Activated CD4-positive, alpha-beta T cell treated with anti-CD3 and anti-CD28 coated beads for 36 hours (primary cell): ENCODE measurements around the gene VSIG4. TPM values are rescaled to one million over a fixed set of nuclear protein-coding genes. Genes with fewer than 3 reads are reported as not detected.

Experiments
- ATAC-seq: fragments of 200-7000 bp; cut with Tn5 transposase; one replicate; pipeline ENCODE4 v1.10.0; 2021; ENCODE audit warnings: mild to moderate bottlenecking, moderate library complexity
- CTCF ChIA-PET: fragments of 350-600 bp; sonication (Branson Sonifier 250); formaldehyde crosslinking; loops from one replicate; lab custom pipeline; 2021; ENCODE audit warnings: antibody characterized with exemption; lab: Charles Lee
- POLR2A ChIA-PET: fragments of 350-600 bp; sonication (Branson Sonifier 250); formaldehyde crosslinking; loops from one replicate; lab custom pipeline; 2021; ENCODE audit warnings: antibody characterized with exemption, inconsistent platforms; lab: Charles Lee
- DNase-seq: peaks from one replicate; pipeline ENCODE4 v3.0.0-alpha.2; 2020
- H3K27ac Mint-ChIP-seq: one replicate; pipeline ENCODE4 v1.8.0; 2021; ENCODE audit warnings: mixed read lengths
- H3K27me3 Mint-ChIP-seq: one replicate; pipeline ENCODE4 v1.8.0; 2021; ENCODE audit warnings: mixed read lengths
- H3K36me3 Mint-ChIP-seq: one replicate; pipeline ENCODE4 v1.8.0; 2021; ENCODE audit warnings: low read depth, mixed read lengths
- H3K4me1 Mint-ChIP-seq: one replicate; pipeline ENCODE4 v1.8.0; 2021; ENCODE audit warnings: mixed read lengths
- H3K4me3 Mint-ChIP-seq: one replicate; pipeline ENCODE4 v1.8.0; 2021; ENCODE audit warnings: mild to moderate bottlenecking, moderate library complexity, mixed read lengths
- H3K9me3 Mint-ChIP-seq: one replicate; pipeline ENCODE4 v1.8.0; 2021; ENCODE audit warnings: low read depth, mixed read lengths
- intact Hi-C, 2 experiments: fragments of 100-400 bp; cut with DNase I in 1 of 2; cut with micrococcal nuclease in 1 of 2; formaldehyde crosslinking; loops; one replicate each; pipeline versions ENCODE4 v1.14.2 to v1.15.1; 2022 to 2024; cut with DNase I, micrococcal nuclease
- total RNA-seq, 2 experiments: library from RNA; stranded (reverse); gene quantifications; one replicate each; pipeline ENCODE4 v1.2.3, GENCODE V29; 2021

The VSIG4 gene
- total RNA-seq, 2 experiments from 2014 or later = 0.09 TPM; not detected in 1

DNA sequence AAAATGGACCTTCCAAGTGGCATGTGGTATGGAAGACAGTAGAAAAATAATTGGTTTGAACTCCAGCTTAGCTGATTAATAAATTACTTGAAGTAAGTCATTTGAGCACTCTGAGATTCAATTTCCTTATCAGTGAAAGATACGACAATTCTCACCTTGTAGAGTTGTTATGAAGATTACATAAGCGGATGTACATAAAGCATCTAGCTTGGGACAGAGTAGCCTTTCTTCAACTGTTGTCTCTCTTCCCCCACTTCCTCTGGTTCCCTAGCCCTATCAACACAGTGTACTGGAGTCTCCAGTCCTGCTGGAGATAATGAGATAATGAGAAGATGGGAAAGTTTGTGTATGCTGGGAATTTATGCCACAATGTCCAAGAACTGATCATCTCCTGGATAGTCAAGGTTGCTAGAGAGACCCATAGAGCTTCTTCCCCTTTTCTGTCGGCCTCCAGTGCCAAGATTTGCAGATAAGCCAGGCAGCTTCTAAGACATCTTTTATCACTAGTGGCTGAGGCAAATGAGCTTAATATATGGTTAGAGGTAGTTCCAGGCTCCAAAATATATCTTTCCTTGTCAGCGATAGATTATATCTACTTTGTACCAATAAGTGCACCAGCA, 33.9 kb downstream of the VSIG4 start:
- Mint-ChIP-seq H3K27me3 (no peaks in the 10 kb centered on the region), H3K9me3 (peaks cover 6% of the 10 kb centered on the region), H3K4me3 (no peak overlapping the region), H3K4me1 (peaks cover 58% of the 10 kb centered on the region), H3K36me3 (peaks cover 7% of the 10 kb centered on the region), H3K27ac (peak overlapping the region; percentile 84)
- intact Hi-C loops = loop anchor here in 1 of 2 experiments (10.0 kb wide), 1 partner anchor 399 kb away; no protein-coding TSS in a partner anchor
- CTCF ChIA-PET = interaction anchor here (0.6 to 0.9 kb wide), 3 partner anchors 20 to 430 kb away, joined by 3 read pairs; no protein-coding TSS in a partner anchor
- ATAC-seq (peak; percentile 23), DNase-seq (no peak)
- POLR2A ChIA-PET = no interaction called here

DNA sequence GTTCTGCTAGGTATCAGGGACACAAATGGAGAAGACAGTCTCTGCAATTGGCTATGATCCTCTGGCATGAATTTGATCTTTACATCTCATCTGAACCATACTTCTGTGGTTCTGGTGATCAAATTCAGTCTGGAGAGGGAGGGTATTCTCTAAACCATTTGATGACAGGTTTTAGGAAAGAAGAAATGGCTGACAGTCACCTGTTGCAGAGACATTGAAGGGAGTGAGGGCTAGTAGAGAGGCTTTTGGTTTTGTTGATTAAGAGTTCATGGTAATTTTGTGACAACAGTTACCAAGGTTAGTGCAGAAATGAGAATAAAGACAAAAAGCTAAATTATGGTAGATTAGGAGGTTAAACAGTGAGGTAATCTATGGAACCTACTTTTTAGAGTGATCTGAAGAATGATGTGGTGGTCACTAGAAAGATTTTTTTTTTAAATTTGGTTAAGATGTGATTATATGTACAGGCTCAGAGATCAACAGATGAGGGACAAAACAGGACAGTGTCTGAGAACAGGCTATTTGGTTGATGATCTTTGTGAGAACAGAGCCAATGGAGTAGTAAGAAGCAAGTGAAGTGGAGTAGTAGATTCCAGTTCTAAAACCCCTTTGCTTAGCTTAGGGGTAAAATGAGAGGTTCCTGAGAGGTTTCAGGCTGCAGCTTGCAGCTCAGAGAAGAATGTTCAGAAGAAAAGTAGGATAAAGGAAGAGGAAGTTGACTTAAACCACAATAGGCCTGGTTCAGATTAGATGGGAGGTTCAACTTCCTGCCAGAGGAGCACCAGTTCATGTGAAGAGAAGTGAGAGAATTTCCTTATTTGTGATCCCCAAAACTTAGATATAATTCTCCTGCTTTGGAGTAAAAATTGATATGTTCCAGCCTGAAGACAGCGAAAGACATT, 34.7 kb downstream of the VSIG4 start:
- intact Hi-C loops = loop anchor here in 1 of 2 experiments (10.0 kb wide), 1 partner anchor 400 kb away; no protein-coding TSS in a partner anchor
- no peak for DNase-seq
- H3K36me3 Mint-ChIP-seq = peaks cover 7% of the 10 kb centered on the region
- ChIA-PET POLR2A (no interaction called here), CTCF (interaction anchor here (0.6 to 0.9 kb wide), 3 partner anchors 19 to 429 kb away, joined by 3 read pairs; no protein-coding TSS in a partner anchor)
- H3K4me1 Mint-ChIP-seq = peaks cover 65% of the 10 kb centered on the region
- peak; percentile 57 for ATAC-seq
- H3K9me3 Mint-ChIP-seq = peaks cover 6% of the 10 kb centered on the region
- peak overlapping the region; percentile 6 for H3K4me3 Mint-ChIP-seq
- H3K27ac Mint-ChIP-seq = peak overlapping the region; percentile 84
- no peaks in the 10 kb centered on the region for H3K27me3 Mint-ChIP-seq

DNA sequence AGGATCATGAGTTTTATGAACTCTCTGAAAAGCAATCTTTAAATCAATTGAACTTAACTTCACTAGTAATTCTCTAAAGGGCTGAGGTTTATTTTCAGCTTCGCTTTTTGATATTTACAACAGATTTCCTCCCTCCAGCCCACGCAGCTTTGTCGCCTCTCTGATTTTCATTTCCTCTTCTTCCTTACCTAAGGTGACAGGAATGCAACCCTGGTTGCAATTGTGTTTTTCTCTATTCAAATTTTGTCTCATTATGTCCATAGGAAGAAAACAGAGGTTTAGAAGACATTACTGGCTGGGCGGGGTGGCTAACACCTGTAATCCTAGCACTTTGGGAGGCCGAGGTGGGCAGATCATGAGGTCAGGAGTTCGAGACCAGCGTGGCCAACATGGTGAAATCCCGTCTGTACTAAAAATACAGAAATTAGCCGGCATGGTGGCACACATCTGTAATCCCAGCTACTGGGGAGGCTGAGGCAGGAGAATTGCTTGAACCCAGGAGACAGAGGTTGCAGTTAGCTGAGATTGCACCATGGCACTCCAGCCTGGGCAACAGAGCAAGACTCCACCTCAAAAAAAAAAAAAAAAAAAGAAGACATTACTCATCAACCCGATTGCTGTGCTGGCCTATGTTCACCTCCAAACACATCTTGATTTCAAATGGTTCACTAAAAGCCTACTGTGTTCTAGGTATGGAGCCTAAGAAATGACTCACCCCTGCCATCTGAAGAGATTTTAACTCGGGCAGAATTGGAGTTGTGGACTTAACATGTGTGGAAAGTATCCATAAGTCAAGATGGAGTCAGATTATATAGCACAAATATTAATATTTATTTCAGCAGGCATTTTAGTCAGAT, 36.8 kb downstream of the VSIG4 start:
- CTCF ChIA-PET = no interaction called here
- peak; percentile 44 for ATAC-seq
- Mint-ChIP-seq H3K9me3 (peaks cover 6% of the 10 kb centered on the region), H3K27me3 (no peaks in the 10 kb centered on the region), H3K4me1 (peaks cover 76% of the 10 kb centered on the region), H3K36me3 (peaks cover 7% of the 10 kb centered on the region), H3K4me3 (no peak overlapping the region), H3K27ac (no peak overlapping the region)
- no peak for DNase-seq
- POLR2A ChIA-PET = interaction anchor here (0.7 kb wide), 1 partner anchor 252 kb away, joined by 3 read pairs; no protein-coding TSS in a partner anchor
- intact Hi-C loops = loop anchor here in 1 of 2 experiments (10.0 kb wide), 1 partner anchor 402 kb away; no protein-coding TSS in a partner anchor

DNA sequence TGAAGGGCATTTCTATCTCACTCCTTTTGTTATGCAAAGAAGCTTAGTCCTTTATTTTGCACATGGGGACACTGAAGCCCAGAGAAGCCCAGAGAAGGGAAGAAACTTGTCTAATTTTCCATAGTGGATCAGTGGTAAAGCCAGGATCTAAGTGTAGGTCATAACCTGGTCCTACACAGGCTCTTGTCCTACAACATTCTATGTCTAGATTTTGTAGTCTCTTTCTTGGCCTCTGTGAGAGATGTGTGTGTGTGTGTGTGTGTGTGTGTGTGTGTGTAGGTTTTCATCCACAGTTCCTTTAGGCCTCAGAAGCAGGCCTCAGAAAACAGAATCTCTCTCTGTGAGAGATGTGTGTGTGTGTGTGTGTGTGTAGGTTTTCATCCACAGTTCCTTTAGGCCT, 38.3 kb downstream of the VSIG4 start:
- no peak overlapping the region for H3K4me3 Mint-ChIP-seq
- peaks cover 71% of the 10 kb centered on the region for H3K4me1 Mint-ChIP-seq
- peaks cover 7% of the 10 kb centered on the region for H3K36me3 Mint-ChIP-seq
- no peak for ATAC-seq
- CTCF ChIA-PET = no interaction called here
- POLR2A ChIA-PET = no interaction called here
- H3K9me3 Mint-ChIP-seq = peaks cover 4% of the 10 kb centered on the region
- no peaks in the 10 kb centered on the region for H3K27me3 Mint-ChIP-seq
- intact Hi-C loops = loop anchor here in 1 of 2 experiments (10.0 kb wide), 1 partner anchor 403 kb away; no protein-coding TSS in a partner anchor
- no peak for DNase-seq
- no peak overlapping the region for H3K27ac Mint-ChIP-seq

DNA sequence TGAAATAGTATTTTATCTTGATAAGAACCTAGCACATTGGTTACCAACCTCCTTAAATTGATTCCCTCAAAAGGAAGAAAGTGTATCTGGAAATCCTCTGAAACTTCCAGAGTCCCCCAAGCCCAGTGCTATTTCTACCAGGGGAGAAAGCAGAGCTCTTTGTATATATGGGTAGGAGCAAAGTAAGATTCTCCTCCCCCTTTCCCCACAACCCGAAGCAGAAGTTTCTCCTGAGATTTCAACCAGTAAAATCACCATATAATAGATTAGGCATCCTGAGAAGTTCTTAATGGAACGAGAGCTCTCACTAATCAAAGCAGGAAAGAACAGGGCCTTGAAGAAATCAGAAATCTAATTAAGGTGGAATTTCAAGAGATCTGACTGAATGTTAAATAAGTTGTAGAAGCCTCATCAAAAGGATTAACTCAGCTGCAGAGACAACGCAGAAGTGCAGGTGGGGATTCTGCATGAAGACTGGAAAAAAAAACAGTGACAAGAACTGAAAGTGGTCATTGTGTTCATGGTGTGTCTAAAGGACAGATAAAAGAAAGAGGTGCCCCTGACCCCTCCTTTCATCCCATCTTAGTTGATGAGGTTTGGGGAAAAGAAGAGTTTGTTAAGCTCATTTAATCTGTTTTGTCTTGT, 39.1 kb downstream of the VSIG4 start:
- Mint-ChIP-seq H3K36me3 (peaks cover 7% of the 10 kb centered on the region), H3K27me3 (no peaks in the 10 kb centered on the region), H3K9me3 (no peaks in the 10 kb centered on the region), H3K4me3 (no peak overlapping the region), H3K4me1 (peaks cover 65% of the 10 kb centered on the region), H3K27ac (no peak overlapping the region)
- ATAC-seq (no peak), DNase-seq (no peak)
- intact Hi-C loops = loop anchor here in 1 of 2 experiments (10.0 kb wide), 1 partner anchor 404 kb away; no protein-coding TSS in a partner anchor
- CTCF ChIA-PET = no interaction called here
- POLR2A ChIA-PET = no interaction called here

DNA sequence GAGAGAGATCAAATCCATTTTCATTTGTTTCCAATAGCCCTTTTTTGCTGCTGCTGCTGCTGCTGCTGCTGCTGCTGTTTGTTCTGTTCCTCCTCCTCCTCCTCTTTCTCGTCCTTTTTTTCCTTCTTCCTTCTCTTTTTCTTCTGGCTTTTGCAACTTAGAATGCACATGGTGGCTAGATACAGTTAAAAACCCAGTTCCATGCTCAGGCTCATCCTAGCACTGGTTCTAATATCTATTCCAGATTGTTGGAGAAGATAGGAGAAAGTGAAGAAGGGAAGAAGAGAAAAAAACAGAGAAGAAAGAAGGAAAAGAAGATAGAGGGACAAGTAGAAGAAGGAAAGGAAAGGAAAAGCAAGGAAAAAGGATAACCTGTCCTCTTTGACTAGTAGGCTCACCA, 39.7 kb downstream of the VSIG4 start:
- H3K36me3 Mint-ChIP-seq = peaks cover 2% of the 10 kb centered on the region
- no peak overlapping the region for H3K27ac Mint-ChIP-seq
- peaks cover 59% of the 10 kb centered on the region for H3K4me1 Mint-ChIP-seq
- intact Hi-C loops = loop anchor here in 1 of 2 experiments (10.0 kb wide), 1 partner anchor 405 kb away; no protein-coding TSS in a partner anchor
- H3K27me3 Mint-ChIP-seq = no peaks in the 10 kb centered on the region
- ATAC-seq = no peak
- no peak for DNase-seq
- no peaks in the 10 kb centered on the region for H3K9me3 Mint-ChIP-seq
- ChIA-PET POLR2A (no interaction called here), CTCF (no interaction called here)
- no peak overlapping the region for H3K4me3 Mint-ChIP-seq

DNA sequence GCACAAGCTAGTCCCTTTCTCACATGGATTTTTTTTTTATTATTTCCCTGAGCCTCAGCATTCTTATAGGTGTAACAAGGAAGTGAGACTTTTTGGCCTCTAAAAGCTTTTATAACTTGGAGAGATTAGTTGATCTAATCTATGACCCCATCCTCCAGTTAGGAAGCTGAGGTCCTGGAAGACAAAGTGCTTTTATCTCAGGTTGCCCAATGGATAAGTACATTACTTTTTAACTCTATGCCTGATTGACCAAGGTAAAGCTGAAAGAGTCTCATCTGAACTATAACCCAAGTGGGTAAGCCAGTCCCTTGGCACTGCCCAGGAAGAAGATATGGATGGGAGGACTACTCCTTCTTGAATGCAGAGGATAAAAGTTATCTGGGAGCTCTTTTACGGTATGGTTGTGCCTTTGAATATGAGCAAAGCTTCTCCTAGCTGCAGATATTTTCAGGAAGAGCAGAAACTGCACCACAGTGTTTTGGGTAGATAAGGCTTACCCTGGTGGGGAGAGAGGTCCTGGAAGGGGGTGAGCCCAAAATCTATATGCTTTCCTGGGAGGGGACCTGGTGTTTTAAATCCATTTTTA, 40.2 kb downstream of the VSIG4 start:
- H3K27ac Mint-ChIP-seq = no peak overlapping the region
- ChIA-PET POLR2A (interaction anchor here (0.6 kb wide), 1 partner anchor 17 kb away, joined by 3 read pairs; no protein-coding TSS in a partner anchor), CTCF (no interaction called here)
- H3K4me1 Mint-ChIP-seq = peaks cover 57% of the 10 kb centered on the region
- no peaks in the 10 kb centered on the region for H3K9me3 Mint-ChIP-seq
- intact Hi-C loops = loop anchor here in 1 of 2 experiments (10.0 kb wide), 1 partner anchor 405 kb away; no protein-coding TSS in a partner anchor
- H3K36me3 Mint-ChIP-seq = no peaks in the 10 kb centered on the region
- DNase-seq (no peak), ATAC-seq (no peak)
- no peak overlapping the region for H3K4me3 Mint-ChIP-seq
- no peaks in the 10 kb centered on the region for H3K27me3 Mint-ChIP-seq

DNA sequence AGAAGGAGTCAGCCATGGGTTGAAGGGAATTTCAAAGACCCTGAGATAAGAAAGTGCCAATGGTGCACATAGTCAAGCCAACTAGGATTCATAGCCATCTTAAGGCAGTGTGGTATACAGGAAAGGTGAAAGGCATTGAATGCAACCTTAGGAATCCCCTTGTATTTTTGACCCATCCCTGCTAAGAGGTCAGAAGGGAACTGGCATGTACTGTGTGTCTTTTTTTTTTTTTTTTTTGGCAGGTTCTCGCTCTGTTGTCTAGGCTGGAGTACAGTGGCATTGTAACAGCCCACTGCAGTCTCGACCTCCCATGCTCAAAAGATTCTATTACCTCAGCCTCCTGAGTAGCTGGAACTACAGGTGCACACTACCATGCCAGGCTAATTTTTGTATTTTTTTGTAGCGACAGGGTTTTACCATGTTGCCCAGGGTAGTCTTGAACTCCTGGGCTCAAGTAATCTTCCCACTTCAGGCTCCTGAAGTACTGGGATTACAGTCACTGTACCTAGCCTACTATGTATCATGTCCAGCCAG, 40.8 kb downstream of the VSIG4 start:
- Mint-ChIP-seq H3K36me3 (no peaks in the 10 kb centered on the region), H3K4me1 (peaks cover 56% of the 10 kb centered on the region), H3K27me3 (no peaks in the 10 kb centered on the region), H3K9me3 (no peaks in the 10 kb centered on the region), H3K27ac (no peak overlapping the region), H3K4me3 (no peak overlapping the region)
- DNase-seq (no peak), ATAC-seq (no peak)
- ChIA-PET CTCF (interaction anchor here (1.0 kb wide), 1 partner anchor 9 kb away, joined by 3 read pairs; no protein-coding TSS in a partner anchor), POLR2A (interaction anchor here (0.6 kb wide), 1 partner anchor 18 kb away, joined by 3 read pairs; no protein-coding TSS in a partner anchor)
- intact Hi-C loops = no loop called here

DNA sequence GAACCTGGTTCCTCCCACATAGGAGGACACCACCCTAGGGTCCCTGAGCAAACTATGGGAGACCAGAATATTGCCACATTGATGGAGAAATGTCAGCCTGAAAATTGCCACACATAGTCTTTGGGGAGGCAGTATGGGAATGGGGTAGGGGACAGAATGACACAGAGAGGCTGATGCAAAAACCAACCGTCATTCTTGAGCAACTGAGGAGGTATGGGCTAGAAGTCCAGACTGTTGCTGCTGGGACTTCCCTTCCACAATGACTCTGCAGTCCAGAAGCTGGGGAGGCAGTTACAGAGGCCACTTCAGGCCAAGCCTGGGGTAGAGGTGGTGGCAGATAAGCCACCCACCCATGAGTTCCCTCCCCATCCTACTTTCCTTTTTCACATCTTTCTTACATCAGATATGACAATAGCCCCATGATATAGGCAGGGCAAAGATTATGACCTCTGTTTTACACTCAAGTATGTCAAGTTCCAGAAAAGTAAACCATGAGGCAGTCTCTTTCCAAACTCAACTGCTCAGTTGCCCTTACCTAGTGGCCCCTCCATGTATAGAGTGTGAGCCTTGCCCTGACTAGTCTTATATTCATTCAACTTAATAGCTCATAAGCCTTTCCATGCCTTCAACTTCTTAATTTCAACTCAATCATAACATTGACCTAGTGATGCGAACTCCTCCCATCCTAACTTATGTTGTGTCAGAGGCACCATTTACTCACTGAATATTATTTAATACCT, 41.7 kb downstream of the VSIG4 start:
- no peak overlapping the region for H3K4me3 Mint-ChIP-seq
- ChIA-PET CTCF (interaction anchor here (0.5 to 1.0 kb wide), 2 partner anchors 10 to 604 kb away, joined by 3 read pairs; no protein-coding TSS in a partner anchor), POLR2A (no interaction called here)
- H3K36me3 Mint-ChIP-seq = no peaks in the 10 kb centered on the region
- DNase-seq (no peak), ATAC-seq (no peak)
- no peaks in the 10 kb centered on the region for H3K9me3 Mint-ChIP-seq
- intact Hi-C loops = no loop called here
- peaks cover 54% of the 10 kb centered on the region for H3K4me1 Mint-ChIP-seq
- H3K27me3 Mint-ChIP-seq = no peaks in the 10 kb centered on the region
- H3K27ac Mint-ChIP-seq = no peak overlapping the region
